Activated naive CD8-positive, alpha-beta T cell treated with anti-CD3 and anti-CD28 coated beads, Interleukin-2, amount 10 ng/mL, durations not matched to agents 7 days and 5 days (primary cell): ENCODE results near the gene BCL2. TPM values are rescaled to one million over a fixed set of nuclear protein-coding genes. Genes with fewer than 3 reads are reported as not detected.

Experiments
- ATAC-seq: fragments of 150-1000 bp; cut with Tn5 transposase; one replicate; pipeline ENCODE4 v1.10.0; 2021; ENCODE audit warnings: low read depth, moderate library complexity
- POLR2A ChIA-PET: fragments of 350-600 bp; sonication (Branson Sonifier 250); formaldehyde crosslinking; loops from one replicate; lab custom pipeline; 2021; ENCODE audit warnings: antibody characterized with exemption; lab: Charles Lee
- DNase-seq: peaks from one replicate; pipeline ENCODE4 v3.0.0; 2021
- H3K27ac Mint-ChIP-seq: one replicate; pipeline ENCODE4 v1.8.0; 2022; ENCODE audit warnings: mild to moderate bottlenecking, mixed read lengths
- H3K27me3 Mint-ChIP-seq: one replicate; pipeline ENCODE4 v1.8.0; 2022; ENCODE audit warnings: mild to moderate bottlenecking, moderate library complexity, mixed read lengths
- H3K36me3 Mint-ChIP-seq: one replicate; pipeline ENCODE4 v1.8.0; 2021; ENCODE audit warnings: mild to moderate bottlenecking, mixed read lengths
- H3K4me1 Mint-ChIP-seq: one replicate; pipeline ENCODE4 v1.8.0; 2021; ENCODE audit warnings: mixed read lengths
- H3K4me3 Mint-ChIP-seq: one replicate; pipeline ENCODE4 v1.8.0; 2022; ENCODE audit warnings: mild to moderate bottlenecking, moderate library complexity, mixed read lengths
- H3K9me3 Mint-ChIP-seq: one replicate; pipeline ENCODE4 v1.8.0; 2021; ENCODE audit warnings: mixed read lengths
- total RNA-seq, 2 experiments: library from RNA; stranded (reverse); gene quantifications; one replicate each; pipeline ENCODE4 v1.2.3, GENCODE V29; 2021

The BCL2 gene
- total RNA-seq, 2 experiments from 2014 or later = 121 to 128 TPM

- Mint-ChIP-seq H3K9me3 (peaks cover 6% of the 10 kb centered on the region), H3K27me3 (no peaks in the 10 kb centered on the region), H3K4me1 (peaks cover 60% of the 10 kb centered on the region), H3K4me3 (no peak overlapping the region), H3K36me3 (peaks cover 77% of the 10 kb centered on the region), H3K27ac (no peak overlapping the region)
- DNase-seq = no peak
- no peak for ATAC-seq
- POLR2A ChIA-PET = interaction anchor here (0.6 kb wide), 1 partner anchor 39 kb away, joined by 5 read pairs; no protein-coding TSS in a partner anchor
Observed at GRCh38 chr18:63253014-63253413, 66.6 kb downstream of the BCL2 start.

GRCh38 chr18:63249771-63250170 lies 69.8 kb downstream of the BCL2 start:
- DNase-seq (peak; percentile 54), ATAC-seq (peak; percentile 94)
- POLR2A ChIA-PET = interaction anchor here (1.0 kb wide), 1 partner anchor 222 kb away, joined by 3 read pairs; no protein-coding TSS in a partner anchor
- Mint-ChIP-seq H3K4me3 (peak overlapping the region; percentile 68), H3K9me3 (peaks cover 4% of the 10 kb centered on the region), H3K36me3 (peaks cover 73% of the 10 kb centered on the region), H3K27me3 (no peaks in the 10 kb centered on the region), H3K4me1 (peaks cover 56% of the 10 kb centered on the region), H3K27ac (peak overlapping the region; percentile 88)

- POLR2A ChIA-PET = no interaction called here
- ATAC-seq = no peak
- Mint-ChIP-seq H3K4me1 (peaks cover 47% of the 10 kb centered on the region), H3K36me3 (peaks cover 61% of the 10 kb centered on the region), H3K4me3 (no peak overlapping the region), H3K27ac (no peak overlapping the region), H3K27me3 (no peaks in the 10 kb centered on the region), H3K9me3 (peaks cover 4% of the 10 kb centered on the region)
- DNase-seq = no peak
Observed at GRCh38 chr18:63247926-63248325, 71.6 kb downstream of the BCL2 start.

GRCh38 chr18:63247506-63247905 lies 72.1 kb downstream of the BCL2 start:
- Mint-ChIP-seq H3K27ac (no peak overlapping the region), H3K36me3 (peaks cover 61% of the 10 kb centered on the region), H3K4me3 (no peak overlapping the region), H3K9me3 (peaks cover 2% of the 10 kb centered on the region), H3K27me3 (no peaks in the 10 kb centered on the region), H3K4me1 (peaks cover 48% of the 10 kb centered on the region)
- POLR2A ChIA-PET = interaction anchor here (1.0 kb wide), 1 partner anchor 48 kb away, joined by 3 read pairs; no protein-coding TSS in a partner anchor
- ATAC-seq (no peak), DNase-seq (no peak)

GRCh38 chr18:63245600-63245999 lies 74.0 kb downstream of the BCL2 start:
- no peak overlapping the region for H3K27ac Mint-ChIP-seq
- DNase-seq (no peak), ATAC-seq (no peak)
- H3K4me1 Mint-ChIP-seq = peaks cover 55% of the 10 kb centered on the region
- no peaks in the 10 kb centered on the region for H3K9me3 Mint-ChIP-seq
- POLR2A ChIA-PET = interaction anchor here (0.5 kb wide), 1 partner anchor 65 kb away, joined by 3 read pairs; no protein-coding TSS in a partner anchor
- H3K27me3 Mint-ChIP-seq = no peaks in the 10 kb centered on the region
- no peak overlapping the region for H3K4me3 Mint-ChIP-seq
- H3K36me3 Mint-ChIP-seq = peaks cover 56% of the 10 kb centered on the region

- no peak overlapping the region for H3K4me3 Mint-ChIP-seq
- ATAC-seq (no peak), DNase-seq (no peak)
- POLR2A ChIA-PET = no interaction called here
- no peaks in the 10 kb centered on the region for H3K27me3 Mint-ChIP-seq
- H3K9me3 Mint-ChIP-seq = no peaks in the 10 kb centered on the region
- H3K27ac Mint-ChIP-seq = no peak overlapping the region
- H3K36me3 Mint-ChIP-seq = peaks cover 59% of the 10 kb centered on the region
- H3K4me1 Mint-ChIP-seq = peaks cover 48% of the 10 kb centered on the region
Observed at GRCh38 chr18:63244607-63245006, 75.0 kb downstream of the BCL2 start.

GRCh38 chr18:63241760-63242159 lies 77.8 kb downstream of the BCL2 start:
- no peak for DNase-seq
- Mint-ChIP-seq H3K4me3 (no peak overlapping the region), H3K4me1 (peaks cover 49% of the 10 kb centered on the region), H3K27me3 (no peaks in the 10 kb centered on the region), H3K36me3 (peaks cover 64% of the 10 kb centered on the region), H3K9me3 (no peaks in the 10 kb centered on the region), H3K27ac (no peak overlapping the region)
- no peak for ATAC-seq
- POLR2A ChIA-PET = no interaction called here

GRCh38 chr18:63241317-63241712 lies 78.3 kb downstream of the BCL2 start:
- POLR2A ChIA-PET = no interaction called here

GRCh38 chr18:63240531-63241316 lies 78.8 kb downstream of the BCL2 start:
- H3K27me3 Mint-ChIP-seq = no peaks in the 10 kb centered on the region

More at GRCh38 chr18:63241317-63241712, 78.3 kb downstream of the BCL2 start:
- DNase-seq (no peak), ATAC-seq (no peak)
- Mint-ChIP-seq H3K36me3 (peaks cover 64% of the 10 kb centered on the region), H3K9me3 (no peaks in the 10 kb centered on the region), H3K27me3 (no peaks in the 10 kb centered on the region), H3K4me3 (no peak overlapping the region), H3K4me1 (peaks cover 49% of the 10 kb centered on the region), H3K27ac (no peak overlapping the region)

GRCh38 chr18:63238693-63239075 lies 80.9 kb downstream of the BCL2 start:
- ATAC-seq = no peak
- no peaks in the 10 kb centered on the region for H3K27me3 Mint-ChIP-seq
- peaks cover 59% of the 10 kb centered on the region for H3K4me1 Mint-ChIP-seq
- H3K9me3 Mint-ChIP-seq = no peaks in the 10 kb centered on the region
- no peak overlapping the region for H3K4me3 Mint-ChIP-seq
- POLR2A ChIA-PET = no interaction called here
- peaks cover 67% of the 10 kb centered on the region for H3K36me3 Mint-ChIP-seq
- no peak for DNase-seq
- H3K27ac Mint-ChIP-seq = no peak overlapping the region

More at GRCh38 chr18:63240531-63241316, 78.8 kb downstream of the BCL2 start:
- Mint-ChIP-seq H3K4me3 (no peak overlapping the region), H3K36me3 (peaks cover 64% of the 10 kb centered on the region), H3K9me3 (no peaks in the 10 kb centered on the region), H3K27ac (no peak overlapping the region), H3K4me1 (peaks cover 53% of the 10 kb centered on the region)
- no peak for ATAC-seq
- POLR2A ChIA-PET = no interaction called here
- no peak for DNase-seq

GRCh38 chr18:63237881-63238692 lies 81.5 kb downstream of the BCL2 start:
- Mint-ChIP-seq H3K36me3 (peaks cover 70% of the 10 kb centered on the region), H3K9me3 (no peaks in the 10 kb centered on the region), H3K27ac (no peak overlapping the region), H3K4me1 (peaks cover 62% of the 10 kb centered on the region), H3K27me3 (no peaks in the 10 kb centered on the region), H3K4me3 (no peak overlapping the region)
- ATAC-seq (no peak), DNase-seq (no peak)
- POLR2A ChIA-PET = interaction anchor here (0.8 to 1.5 kb wide), 3 partner anchors 13 to 80 kb away, joined by 3 to 5 read pairs (median 3); no protein-coding TSS in a partner anchor

GRCh38 chr18:63236921-63237846 lies 82.4 kb downstream of the BCL2 start:
- Mint-ChIP-seq H3K36me3 (peaks cover 66% of the 10 kb centered on the region), H3K27me3 (no peaks in the 10 kb centered on the region), H3K27ac (peak overlapping the region; percentile 50), H3K9me3 (no peaks in the 10 kb centered on the region), H3K4me3 (no peak overlapping the region), H3K4me1 (peaks cover 63% of the 10 kb centered on the region)
- ATAC-seq = no peak
- DNase-seq = no peak
- POLR2A ChIA-PET = interaction anchor here (0.8 to 1.5 kb wide), 4 partner anchors 12 to 81 kb away, joined by 3 to 5 read pairs (median 3); no protein-coding TSS in a partner anchor
